ENCODE results near the gene COPZ1. TPM values are rescaled to one million over a fixed set of nuclear protein-coding genes. Genes with fewer than 3 reads are reported as not detected.
"Not testable (repeated sequence)": the region's sequence is repeated elsewhere in the genome, so short reads cannot be mapped to it uniquely, and the experiment has no call there.

COPZ1 gene
- total RNA-seq, 2 donors from 2014 or later, result 83.1 to 192 TPM

- DNase-seq (ENCODE audit: low spot score), result no peak
- Histone ChIP-seq H3K4me1 (replicated peaks) (peaks cover 5% of the 10 kb centered on the region), H3K4me3 (no peak overlapping the region), H3K27me3 (replicated peaks; ENCODE audit: insufficient read depth) (no peaks in the 10 kb centered on the region), H3K36me3 (peaks cover 0 to 4% of the 10 kb centered on the region in 2 donors), H3K9me3 (no peaks in the 10 kb centered on the region), H3K27ac (peak overlapping the region; percentile 36 to 61)
- intact Hi-C loops (cut with DNase I), result no loop called here
- TF ChIP-seq POLR2AphosphoS5 (IDR thresholded peaks at IDR 0.05) (no peak), CTCF (IDR thresholded peaks at IDR 0.05) (no peak), POLR2A (IDR thresholded peaks at IDR 0.05) (no peak)
- WGBS, result 23% methylated on average over 1 of the region's 1 CpG
These were observed 28.3 kb downstream of the COPZ1 start for GRCh38 chr12:54352891-54353874.

DNA sequence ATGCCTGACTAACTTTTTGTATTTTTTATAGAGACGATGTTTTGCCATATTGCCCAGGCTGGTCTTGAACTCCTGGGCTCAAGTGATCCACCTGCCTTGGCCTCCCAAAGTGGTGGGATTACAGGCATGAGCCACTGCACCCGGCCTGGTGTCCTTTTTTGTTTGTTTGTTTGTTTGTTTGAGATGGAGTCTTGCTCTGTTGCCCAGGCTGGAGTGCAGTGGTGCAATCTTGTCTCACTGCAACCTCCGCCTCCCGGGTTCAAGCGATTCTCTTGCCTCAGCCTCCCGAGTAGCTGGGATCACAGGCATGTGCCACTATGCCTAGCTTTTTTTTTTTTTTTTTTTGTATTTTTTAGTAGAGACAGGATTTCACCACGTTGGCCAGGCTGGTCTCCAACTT is 29.3 kb downstream of the COPZ1 start:
- not testable (repeated sequence) for H3K27ac ChIP-seq; H3K27me3 ChIP-seq (replicated peaks; ENCODE audit: insufficient read depth); DNase-seq (ENCODE audit: low spot score); H3K4me1 ChIP-seq (replicated peaks); H3K4me3 ChIP-seq; H3K36me3 ChIP-seq; H3K9me3 ChIP-seq
- intact Hi-C loops (cut with DNase I), result loop anchor here (2.0 kb wide), 1 partner anchor 13 kb away; no protein-coding TSS in a partner anchor
- WGBS, result 71% methylated on average over 7 of the region's 7 CpGs

DNA sequence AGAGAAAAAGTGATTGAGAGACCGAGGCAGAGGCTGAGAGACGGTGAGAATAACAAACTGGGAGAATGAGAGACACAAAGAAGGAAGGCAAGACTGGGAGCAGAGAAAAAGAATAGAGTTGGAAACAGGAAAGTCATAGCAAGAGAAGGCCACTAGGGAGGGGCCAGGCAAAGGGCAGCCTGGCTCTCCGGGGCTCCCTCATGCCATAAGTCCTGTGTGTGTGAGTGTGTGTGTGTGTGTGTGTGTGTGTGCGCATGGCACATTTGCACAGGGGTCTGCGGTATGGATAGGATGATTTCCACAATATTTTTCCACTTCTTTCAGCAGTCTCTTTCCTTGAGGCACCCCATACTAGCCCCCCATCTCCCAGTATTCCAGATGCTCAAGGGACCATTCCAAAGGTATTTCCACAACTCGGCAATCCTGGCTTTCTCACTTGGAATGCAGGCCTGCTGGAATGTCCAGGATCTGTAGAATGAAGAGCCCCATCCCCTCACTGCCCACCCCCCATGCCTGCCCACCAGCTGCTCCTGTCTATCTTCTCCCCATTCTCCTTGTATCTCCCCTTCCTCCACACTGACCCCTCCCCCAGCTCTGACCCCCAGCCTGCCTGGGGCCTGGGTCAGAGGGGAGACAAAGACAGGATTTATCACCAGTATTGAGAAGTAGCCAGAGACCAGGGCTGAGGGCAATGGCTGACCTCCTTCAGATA is 30.3 kb downstream of the COPZ1 start:
- 79% methylated on average over 6 of the region's 6 CpGs for WGBS
- Histone ChIP-seq H3K4me3 (no peak overlapping the region), H3K9me3 (no peaks in the 10 kb centered on the region), H3K4me1 (replicated peaks) (peaks cover 5% of the 10 kb centered on the region), H3K27me3 (replicated peaks; ENCODE audit: insufficient read depth) (no peaks in the 10 kb centered on the region), H3K36me3 (no peaks in the 10 kb centered on the region), H3K27ac (peak overlapping the region in 1 of 2 donors; percentile 88)
- DNase-seq (ENCODE audit: low spot score), result no peak
- no peak for TF ChIP-seq POLR2AphosphoS5 (IDR thresholded peaks at IDR 0.05)
- no peak for TF ChIP-seq CTCF (IDR thresholded peaks at IDR 0.05)
- no peak for TF ChIP-seq POLR2A (IDR thresholded peaks at IDR 0.05)
- intact Hi-C loops (cut with DNase I), result loop anchor here (2.0 to 5.0 kb wide), 2 partner anchors 14 to 73 kb away; partner anchors contain the start of genes CBX5 and HNRNPA1

DNA sequence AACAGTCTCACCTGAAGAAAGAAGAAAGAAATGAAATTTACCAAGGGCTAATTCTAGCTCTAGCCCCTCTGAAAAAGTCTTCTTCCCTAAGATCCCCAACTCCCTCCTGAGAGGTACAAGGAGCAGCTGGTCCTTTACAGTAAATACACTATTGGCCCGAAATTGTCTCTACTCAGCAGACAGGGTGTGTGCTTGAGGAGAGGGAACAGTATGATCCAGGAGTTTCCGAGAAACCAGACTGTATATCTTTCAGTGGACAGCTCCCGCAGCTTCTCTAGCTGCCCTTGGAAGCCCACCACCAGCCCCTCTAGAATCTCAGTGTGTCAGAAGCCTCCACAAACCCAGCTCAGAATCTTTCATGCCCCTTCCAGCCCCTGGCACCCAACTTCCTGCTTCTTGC is 31.3 kb downstream of the COPZ1 start:
- H3K4me1 ChIP-seq (replicated peaks), result peaks cover 5% of the 10 kb centered on the region
- 54% methylated on average over 3 of the region's 3 CpGs for WGBS
- H3K9me3 ChIP-seq, result no peaks in the 10 kb centered on the region
- H3K27ac ChIP-seq, result peak overlapping the region; percentile 26 to 88
- intact Hi-C loops (cut with DNase I), result loop anchor here (5.0 kb wide), 1 partner anchor 74 kb away; the partner anchor contains the start of genes CBX5 and HNRNPA1
- H3K4me3 ChIP-seq, result no peak overlapping the region
- DNase-seq (ENCODE audit: low spot score), result peak; percentile 50
- TF ChIP-seq POLR2AphosphoS5 (IDR thresholded peaks at IDR 0.05), result peak; percentile 90
- no peak for TF ChIP-seq POLR2A (IDR thresholded peaks at IDR 0.05)
- no peak for TF ChIP-seq CTCF (IDR thresholded peaks at IDR 0.05)
- H3K36me3 ChIP-seq, result no peaks in the 10 kb centered on the region
- H3K27me3 ChIP-seq (replicated peaks; ENCODE audit: insufficient read depth), result no peaks in the 10 kb centered on the region

DNA sequence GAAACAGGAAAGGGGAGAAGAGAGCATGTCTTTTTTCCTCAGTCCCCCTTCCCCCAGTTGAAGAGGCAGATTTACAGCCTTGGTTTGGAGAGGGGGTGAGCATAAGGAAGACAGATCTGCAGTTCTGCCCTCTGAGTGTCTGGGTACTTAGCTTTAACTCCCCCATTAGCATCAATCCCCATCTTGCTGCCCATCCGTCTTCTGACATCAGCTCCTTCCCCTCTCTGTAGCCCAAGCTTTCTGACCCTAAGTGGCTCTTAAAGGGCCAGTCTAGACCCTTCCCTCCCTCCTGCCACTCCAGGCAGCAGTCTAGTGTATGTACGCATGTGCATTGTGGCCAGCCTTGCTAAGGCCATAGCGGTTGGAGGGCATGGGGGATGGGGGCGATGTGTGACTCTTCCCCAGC is 32.0 kb downstream of the COPZ1 start:
- Histone ChIP-seq H3K27ac (peak overlapping the region in 1 of 2 donors; percentile 88), H3K27me3 (replicated peaks; ENCODE audit: insufficient read depth) (no peaks in the 10 kb centered on the region), H3K9me3 (no peaks in the 10 kb centered on the region), H3K36me3 (no peaks in the 10 kb centered on the region), H3K4me3 (no peak overlapping the region), H3K4me1 (replicated peaks) (peaks cover 2% of the 10 kb centered on the region)
- 95% methylated on average over 4 of the region's 4 CpGs for WGBS
- TF ChIP-seq POLR2A (IDR thresholded peaks at IDR 0.05) (no peak), POLR2AphosphoS5 (IDR thresholded peaks at IDR 0.05) (no peak), CTCF (IDR thresholded peaks at IDR 0.05) (no peak)
- intact Hi-C loops (cut with DNase I), result loop anchor here (5.0 kb wide), 1 partner anchor 75 kb away; the partner anchor contains the start of genes CBX5 and HNRNPA1
- DNase-seq (ENCODE audit: low spot score), result no peak

Data from prostate gland (tissue), 2 donors.